Lower leg skin (tissue), 3 donors: Measurements from ENCODE around the gene MCM8.
A peak's percentile ranks its signal among the peaks of the same experiment; 100 is the strongest.

ENCODE experiments used
- POLR2A ChIP-seq, 2 donors: fragments of 450-650 bp; IDR thresholded peaks; one replicate each; pipeline ENCODE4 v1.6.1; 2016 to 2017; ENCODE audit warnings: antibody characterized with exemption in 2 of 2, mild to moderate bottlenecking in 1 of 2, moderate library complexity in 1 of 2
- TF ChIP-seq, protein P1 (sequence below), 3 donors: fragments of 450-650 bp; IDR thresholded peaks; one replicate each; pipeline ENCODE4 v1.5.1; 2016; ENCODE audit warnings: antibody characterized with exemption in 3 of 3, mild to moderate bottlenecking in 3 of 3, moderate library complexity in 2 of 3

DNA sequence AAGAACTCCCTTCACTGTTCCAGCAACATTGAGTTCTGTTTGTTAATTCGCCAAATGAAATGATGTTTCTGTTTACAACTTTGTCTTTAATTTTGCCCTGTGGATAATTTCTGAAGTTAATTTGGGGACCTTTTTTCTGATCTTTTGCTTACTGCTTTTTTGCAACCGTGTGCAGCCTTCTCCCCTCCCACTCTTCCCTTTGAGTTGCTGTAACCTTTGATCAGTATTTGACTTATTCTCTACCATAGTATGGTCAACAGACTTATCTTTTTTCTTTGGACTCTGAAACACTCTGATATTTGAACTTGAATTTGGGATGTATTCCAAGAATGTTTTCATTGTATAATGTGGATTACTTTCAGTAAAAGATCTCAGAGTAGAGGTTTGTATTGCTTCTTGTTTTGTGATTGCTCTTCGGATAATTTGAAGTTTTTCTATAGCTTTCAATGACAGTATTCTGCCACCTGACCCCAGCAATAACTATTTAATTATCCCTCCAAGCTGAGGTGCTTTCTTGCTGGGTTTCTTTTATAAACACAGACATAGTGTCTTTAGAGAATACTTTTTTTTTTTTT, 57.2 kb downstream of the MCM8 start:
- TF ChIP-seq, protein P1, sequence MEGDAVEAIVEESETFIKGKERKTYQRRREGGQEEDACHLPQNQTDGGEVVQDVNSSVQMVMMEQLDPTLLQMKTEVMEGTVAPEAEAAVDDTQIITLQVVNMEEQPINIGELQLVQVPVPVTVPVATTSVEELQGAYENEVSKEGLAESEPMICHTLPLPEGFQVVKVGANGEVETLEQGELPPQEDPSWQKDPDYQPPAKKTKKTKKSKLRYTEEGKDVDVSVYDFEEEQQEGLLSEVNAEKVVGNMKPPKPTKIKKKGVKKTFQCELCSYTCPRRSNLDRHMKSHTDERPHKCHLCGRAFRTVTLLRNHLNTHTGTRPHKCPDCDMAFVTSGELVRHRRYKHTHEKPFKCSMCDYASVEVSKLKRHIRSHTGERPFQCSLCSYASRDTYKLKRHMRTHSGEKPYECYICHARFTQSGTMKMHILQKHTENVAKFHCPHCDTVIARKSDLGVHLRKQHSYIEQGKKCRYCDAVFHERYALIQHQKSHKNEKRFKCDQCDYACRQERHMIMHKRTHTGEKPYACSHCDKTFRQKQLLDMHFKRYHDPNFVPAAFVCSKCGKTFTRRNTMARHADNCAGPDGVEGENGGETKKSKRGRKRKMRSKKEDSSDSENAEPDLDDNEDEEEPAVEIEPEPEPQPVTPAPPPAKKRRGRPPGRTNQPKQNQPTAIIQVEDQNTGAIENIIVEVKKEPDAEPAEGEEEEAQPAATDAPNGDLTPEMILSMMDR (IDR thresholded peaks at IDR 0.05) = peak in 1 of 3 donors; percentile 99
- TF ChIP-seq POLR2A (IDR thresholded peaks at IDR 0.05) = no peak
